ENCODE measurements around the gene RRP9.
"Not testable (repeated sequence)": the region's sequence is repeated elsewhere in the genome, so short reads cannot be mapped to it uniquely, and the experiment has no call there.

Gene RRP9, protein sequence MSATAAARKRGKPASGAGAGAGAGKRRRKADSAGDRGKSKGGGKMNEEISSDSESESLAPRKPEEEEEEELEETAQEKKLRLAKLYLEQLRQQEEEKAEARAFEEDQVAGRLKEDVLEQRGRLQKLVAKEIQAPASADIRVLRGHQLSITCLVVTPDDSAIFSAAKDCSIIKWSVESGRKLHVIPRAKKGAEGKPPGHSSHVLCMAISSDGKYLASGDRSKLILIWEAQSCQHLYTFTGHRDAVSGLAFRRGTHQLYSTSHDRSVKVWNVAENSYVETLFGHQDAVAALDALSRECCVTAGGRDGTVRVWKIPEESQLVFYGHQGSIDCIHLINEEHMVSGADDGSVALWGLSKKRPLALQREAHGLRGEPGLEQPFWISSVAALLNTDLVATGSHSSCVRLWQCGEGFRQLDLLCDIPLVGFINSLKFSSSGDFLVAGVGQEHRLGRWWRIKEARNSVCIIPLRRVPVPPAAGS

DNA sequence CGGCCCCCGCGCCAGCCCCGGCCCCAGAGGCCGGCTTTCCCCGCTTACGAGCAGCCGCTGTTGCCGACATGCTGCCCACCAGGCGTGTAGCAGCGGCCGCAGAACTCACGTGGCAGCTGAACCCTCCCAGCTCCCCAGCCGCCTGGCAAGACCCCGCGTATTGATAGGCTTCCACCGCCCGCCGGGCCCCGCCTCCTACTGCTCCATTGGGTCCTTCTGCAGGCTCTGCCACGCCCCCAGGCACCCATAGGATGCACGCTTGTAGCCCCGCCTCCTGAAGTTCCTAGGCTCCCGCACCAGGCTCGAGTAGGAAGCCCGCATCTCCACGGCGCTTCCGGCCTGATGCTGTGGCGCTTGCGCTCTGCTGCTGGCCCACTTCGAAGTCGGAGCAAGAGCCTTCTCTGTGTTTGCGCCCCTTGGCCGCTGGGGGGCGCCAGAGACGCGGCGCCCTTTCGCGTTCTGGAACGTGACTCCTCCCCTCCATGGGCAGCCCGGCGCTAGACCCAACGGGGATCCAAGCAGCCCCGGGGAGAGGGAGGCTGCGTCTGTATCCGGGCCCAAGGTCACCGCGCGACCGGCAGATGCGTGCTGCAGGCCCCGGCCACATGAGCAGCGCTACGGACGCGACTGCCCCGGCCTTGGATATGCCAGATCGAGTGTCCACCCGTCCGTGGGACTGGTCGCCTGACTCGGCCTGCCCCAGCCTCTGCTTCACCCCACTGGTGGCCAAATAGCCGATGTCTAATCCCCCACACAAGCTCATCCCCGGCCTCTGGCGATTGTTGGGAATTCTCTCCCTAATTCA is at the start of gene RRP9, which contains the start of gene PARP3:
RRP9 (minus strand) TSS at position 107 of the 805 bp plus-strand sequence; CDS start at position 70, 37 bp downstream.
PARP3 (plus strand) TSS at position 566 of the 805 bp plus-strand sequence. CDS start 993 bp downstream, outside the sequence.
- peak; percentile 98 for DNase-seq

GRCh38 chr3:51990501-51990971 is 48.8 kb upstream of the RRP9 start:
- not testable (repeated sequence) for DNase-seq

DNA sequence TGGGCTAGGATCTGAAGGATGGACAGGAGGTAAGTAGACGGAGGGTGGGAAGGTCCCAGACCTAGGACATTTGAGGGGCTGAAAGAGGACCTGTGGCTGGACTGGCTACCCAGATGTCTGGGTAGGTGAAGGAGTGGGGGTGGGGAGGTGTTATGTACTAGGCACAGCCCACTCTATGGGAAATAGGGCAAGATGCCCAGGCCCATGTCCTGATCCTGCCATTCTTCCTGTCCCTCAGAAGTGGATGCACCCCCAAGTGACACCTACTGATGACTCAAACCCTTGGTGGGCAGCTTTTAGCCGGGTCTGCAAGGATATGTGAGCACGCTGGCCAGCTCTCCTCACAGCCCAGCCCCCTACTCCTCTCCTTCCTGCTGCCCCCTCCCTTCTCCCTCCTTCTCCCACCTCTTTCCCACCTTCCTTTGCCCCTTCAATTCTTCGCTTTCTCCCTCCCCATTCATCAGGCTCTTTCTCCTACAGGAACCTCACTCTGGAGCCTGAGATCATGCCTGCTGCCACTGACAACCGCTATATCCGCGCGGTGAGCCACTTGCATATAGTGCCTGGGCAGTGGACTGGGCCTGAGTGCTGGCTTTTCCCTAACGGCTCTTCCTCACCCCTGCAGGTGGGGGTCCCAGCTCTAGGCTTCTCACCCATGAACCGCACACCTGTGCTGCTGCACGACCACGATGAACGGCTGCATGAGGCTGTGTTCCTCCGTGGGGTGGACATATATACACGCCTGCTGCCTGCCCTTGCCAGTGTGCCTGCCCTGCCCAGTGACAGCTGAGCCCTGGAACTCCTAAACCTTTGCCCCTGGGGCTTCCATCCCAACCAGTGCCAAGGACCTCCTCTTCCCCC is 46.8 kb upstream of the RRP9 start:
- no peak for DNase-seq

DNA sequence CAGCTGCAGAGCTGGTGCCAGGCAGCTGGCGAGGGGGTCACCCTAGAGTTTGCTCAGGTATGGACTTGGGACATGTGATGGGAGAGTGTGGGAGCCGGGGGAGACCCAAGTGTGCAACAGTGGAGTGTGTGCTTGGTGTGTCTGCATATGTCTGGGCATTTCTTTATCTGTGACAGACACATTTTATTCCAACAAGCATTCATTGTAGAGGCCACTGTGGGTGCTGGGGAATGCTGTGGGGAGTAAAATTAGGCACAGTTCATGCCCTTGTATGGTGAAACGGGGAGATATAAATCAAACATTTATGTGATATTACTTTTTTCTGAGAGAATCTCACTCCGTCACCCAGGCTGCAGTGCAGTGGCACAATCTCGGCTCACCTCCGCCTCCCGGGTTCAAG is 45.9 kb upstream of the RRP9 start:
- DNase-seq, result no peak

DNA sequence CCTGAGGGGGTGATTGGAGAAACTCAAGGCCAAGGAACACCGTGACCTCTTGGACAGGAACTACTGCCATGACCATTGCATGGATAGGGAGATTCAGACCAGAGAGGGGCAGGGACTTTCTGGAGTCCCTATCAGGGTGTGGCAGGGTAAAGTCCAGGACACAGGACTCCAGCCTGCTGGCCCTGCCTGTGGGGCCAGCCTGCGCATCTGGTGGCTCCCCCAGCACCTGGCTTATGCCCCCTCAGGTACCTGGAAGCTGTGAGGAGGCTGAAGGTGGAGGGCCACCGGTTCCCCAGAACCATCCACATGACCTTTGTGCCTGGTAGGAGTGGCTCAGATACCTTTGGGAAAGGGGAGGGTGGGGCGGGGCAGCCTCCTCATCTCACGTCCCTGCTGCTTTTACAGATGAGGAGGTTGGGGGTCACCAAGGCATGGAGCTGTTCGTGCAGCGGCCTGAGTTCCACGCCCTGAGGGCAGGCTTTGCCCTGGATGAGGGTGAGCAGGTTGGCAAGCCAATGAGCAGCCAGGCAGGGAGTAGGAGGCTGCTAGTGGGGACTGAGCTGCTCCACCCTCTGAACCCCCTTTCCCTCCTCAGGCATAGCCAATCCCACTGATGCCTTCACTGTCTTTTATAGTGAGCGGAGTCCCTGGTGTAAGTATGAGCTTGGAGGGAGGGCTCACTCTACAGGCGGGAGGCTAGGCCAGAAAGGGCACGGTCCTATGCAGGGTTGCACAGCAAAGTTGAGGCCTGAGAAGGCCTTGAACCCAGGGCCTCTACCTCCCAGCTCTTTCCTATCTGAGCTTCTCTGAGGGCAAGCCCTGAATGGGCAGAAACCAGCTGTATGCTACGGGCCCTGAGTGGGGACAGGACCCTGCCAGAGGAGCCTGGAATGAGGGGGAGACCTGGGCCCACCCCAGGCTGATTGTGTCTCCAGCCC is 44.6 kb upstream of the RRP9 start:
- DNase-seq, result no peak

- DNase-seq, result no peak
These were observed 43.4 kb upstream of the RRP9 start for GRCh38 chr3:51985063-51985462.

- DNase-seq, result no peak
These were observed 42.6 kb upstream of the RRP9 start for GRCh38 chr3:51984269-51984647.

GRCh38 chr3:51983578-51984268 is 42.0 kb upstream of the RRP9 start:
- DNase-seq, result no peak

DNA sequence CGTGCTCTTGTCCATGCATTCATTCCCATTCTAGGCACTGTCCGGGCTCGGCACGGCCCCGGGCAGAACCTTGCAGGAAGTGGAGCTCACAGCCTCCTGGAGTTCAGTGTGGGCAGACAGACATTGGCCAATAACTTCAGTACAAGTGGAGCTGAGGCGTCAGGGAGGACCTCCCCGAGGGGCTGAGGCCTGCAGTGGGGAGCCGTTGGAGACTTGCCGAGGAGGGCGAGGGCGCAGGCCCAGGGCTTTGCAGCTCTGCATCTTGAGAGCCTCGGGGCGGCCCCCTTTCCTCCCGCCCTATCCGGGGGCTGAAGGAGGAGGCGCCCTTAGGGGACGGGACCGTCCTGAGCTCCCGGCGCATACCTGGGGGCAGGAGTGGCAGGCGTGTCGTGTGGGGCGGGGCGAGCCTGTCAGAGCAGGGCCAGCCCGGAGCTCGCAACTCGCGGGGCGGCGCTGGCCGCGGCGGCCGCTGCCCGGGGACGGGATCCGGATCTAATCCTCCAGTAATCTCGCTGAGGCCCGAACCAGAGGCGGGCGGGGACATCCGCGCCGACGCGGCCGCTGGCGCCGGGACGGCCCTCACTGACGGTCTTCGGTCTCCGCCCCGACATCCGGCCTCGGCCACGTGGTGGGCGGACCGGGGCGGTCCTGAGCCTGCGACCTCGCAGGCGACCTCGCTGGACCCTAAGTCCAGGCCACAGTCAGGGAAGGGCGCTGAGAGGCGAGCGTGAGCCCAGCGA is 41.3 kb upstream of the RRP9 start, which contains the start of gene ACY1:
ACY1 (plus strand) TSS at position 698 of the 740 bp plus-strand sequence. CDS start 530 bp downstream, outside the sequence.
- DNase-seq, result peak; percentile 24 to 70

GRCh38 chr3:51982352-51982837 is 40.7 kb upstream of the RRP9 start:
- peak; percentile 14 to 48 for DNase-seq

DNA sequence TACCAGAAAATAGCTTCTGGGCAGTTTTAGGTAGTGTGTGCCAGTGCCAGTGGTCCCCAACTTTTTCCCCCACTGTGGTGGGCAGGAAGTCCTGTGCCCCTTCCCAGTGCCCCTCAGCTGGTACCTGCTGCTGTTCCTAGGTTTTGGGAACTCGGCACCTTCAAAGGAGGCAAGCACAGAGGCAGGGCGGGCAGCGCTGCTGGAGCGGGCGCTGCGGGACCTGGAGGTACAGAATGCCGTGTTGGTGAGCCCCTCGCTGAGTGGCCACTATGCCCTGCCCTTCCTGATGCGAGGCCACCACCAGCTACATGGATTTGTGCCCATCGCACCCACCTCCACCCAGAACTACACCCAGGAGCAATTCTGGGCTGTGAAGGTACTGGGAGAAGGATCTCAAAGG is 38.5 kb upstream of the RRP9 start:
- no peak for DNase-seq

DNA sequence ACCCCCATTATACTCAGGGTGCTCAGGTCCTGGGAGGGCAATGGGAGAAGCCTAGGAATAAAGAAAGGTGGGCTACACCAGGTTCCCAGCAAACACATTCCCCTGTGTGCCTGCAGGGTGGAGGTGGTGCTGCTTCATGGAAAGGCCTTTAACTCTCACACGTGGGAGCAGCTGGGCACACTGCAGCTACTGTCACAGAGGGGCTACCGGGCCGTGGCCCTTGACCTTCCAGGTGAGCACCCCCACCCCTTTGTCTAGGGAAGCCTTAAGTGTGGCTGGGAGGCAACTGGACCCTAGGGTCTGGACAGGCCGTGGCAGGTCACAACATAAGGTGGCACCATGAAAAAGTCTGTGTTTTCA is 36.4 kb upstream of the RRP9 start:
- no peak for DNase-seq

DNA sequence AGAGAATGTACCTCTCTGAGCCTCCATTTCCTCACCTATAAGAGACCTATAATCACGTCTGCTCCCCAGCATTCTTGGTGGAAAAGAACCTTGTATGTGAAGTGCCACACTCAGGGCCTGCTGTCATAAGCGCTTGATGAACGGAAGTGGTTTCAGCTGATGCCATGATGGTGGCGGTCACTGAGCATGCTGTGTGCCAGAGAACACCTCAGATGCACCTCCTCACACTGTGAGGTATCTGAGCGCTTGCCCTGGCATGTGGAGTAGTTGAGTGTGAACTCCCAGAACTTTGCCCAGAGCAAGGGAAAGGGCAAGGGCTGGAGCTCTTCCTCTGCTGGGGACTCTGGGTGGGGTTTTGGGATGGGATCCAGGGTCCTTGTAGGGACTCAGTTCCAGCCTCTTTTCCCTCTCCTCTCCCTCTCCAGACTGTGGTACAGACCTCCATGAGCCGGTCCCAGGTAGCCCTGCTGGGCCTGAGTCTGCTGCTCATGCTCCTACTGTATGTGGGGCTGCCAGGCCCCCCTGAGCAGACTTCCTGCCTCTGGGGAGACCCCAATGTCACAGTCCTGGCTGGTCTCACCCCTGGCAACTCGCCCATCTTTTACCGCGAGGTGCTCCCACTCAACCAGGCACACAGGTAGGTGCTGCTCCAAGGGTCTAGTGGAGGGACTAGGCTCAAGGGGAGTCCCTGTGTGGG is 35.9 kb upstream of the RRP9 start:
- DNase-seq, result no peak

DNA sequence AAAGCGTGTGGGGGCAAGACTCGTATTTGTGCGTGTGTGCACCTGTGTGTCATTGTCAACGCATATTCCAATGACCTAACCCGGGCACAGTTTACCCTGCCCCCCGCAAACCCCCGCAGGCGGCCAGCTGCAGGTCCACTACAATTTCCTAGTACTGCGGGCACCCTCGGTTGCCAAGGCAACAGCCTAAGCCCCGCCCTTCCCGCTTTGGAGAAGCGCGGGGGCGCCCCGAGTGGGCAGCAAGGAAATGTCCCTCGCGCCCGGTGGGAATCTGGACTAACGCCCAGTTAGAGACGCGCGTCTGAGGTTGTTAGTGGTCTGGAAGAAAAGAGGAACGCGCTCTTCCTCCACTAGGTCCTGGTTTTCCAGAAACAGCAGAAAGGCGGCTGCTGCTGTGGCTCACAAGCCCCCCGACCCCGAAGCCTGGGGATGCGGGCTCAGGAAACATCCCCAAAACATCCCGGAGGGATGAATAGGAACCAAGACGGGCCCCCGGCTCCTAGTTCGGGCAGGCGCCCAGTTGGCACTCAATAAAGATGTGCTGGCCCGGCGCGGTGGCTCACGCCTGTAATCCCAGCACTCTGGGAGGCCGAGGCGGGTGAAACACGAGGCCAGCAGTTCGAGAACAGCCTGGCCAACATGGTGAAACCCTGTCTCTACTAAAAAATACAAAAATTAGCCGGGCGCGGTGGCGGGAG is 34.3 kb upstream of the RRP9 start:
- peak; percentile 20 to 21 for DNase-seq

- DNase-seq, result peak; percentile 59 to 61
These were observed 33.5 kb upstream of the RRP9 start, which contains the start of gene ABHD14A for GRCh38 chr3:51974963-51975851. Gene ABHD14A (plus strand): TSS chr3:51975064. CDS start chr3:51975136, 72 bp downstream.

DNA sequence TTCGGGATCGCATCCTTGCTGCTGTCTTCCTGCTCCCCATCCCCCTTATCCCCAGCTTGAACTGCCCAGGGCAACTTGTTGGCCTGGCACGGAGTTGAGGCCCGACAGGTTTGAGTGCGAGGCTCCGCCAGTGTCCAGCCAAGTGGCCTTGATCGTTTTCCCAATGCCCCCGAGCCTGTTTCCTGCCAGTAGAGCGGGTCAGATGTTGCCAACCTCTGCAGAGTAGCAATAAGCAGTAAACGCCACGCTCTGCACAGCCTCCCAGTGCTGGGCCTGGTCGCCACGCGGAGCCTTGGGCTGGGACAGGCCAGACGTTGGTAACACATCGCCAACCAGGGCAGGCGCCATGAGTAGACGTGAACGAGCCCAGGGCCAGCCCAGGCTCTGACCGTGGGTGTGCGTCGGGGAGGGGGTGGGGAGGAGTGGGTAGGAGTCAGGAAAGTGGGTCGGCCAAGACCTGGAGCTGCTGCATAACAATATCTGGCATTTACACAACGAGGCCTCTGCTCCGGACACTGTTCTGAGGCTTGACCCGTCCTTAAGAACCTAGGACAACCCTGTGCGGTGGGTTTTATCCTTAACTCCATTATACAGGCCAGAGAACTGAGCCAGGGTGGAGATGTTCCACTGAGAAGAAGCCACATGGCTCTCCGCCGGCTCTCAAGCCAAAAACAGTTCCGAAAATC is 32.7 kb upstream of the RRP9 start:
- DNase-seq, result peak in 1 of 2 experiments; percentile 15

GRCh38 chr3:51971350-51971749 is 29.6 kb upstream of the RRP9 start:
- no peak for DNase-seq
